Glomerular endothelial cell (primary cell): Measurements from ENCODE around the gene TUSC2. TPM values are rescaled to one million over a fixed set of nuclear protein-coding genes. Genes with fewer than 3 reads are reported as not detected.

Source experiments
- DNase-seq: peaks from one replicate; pipeline ENCODE4 v3.0.0-alpha.2; 2011; ENCODE audit warnings: low read depth, low spot score; ENCODE audit errors: extremely low read depth
- total RNA-seq: library from RNA; depleted of rRNA; stranded (reverse); fragments of >200 nt; gene quantifications from 2 replicates; pipeline ENCODE4 v1.2.3, GENCODE V29; 2015

TUSC2 gene
- total RNA-seq, 1 donor from 2014 or later, result 28.0 TPM

DNA sequence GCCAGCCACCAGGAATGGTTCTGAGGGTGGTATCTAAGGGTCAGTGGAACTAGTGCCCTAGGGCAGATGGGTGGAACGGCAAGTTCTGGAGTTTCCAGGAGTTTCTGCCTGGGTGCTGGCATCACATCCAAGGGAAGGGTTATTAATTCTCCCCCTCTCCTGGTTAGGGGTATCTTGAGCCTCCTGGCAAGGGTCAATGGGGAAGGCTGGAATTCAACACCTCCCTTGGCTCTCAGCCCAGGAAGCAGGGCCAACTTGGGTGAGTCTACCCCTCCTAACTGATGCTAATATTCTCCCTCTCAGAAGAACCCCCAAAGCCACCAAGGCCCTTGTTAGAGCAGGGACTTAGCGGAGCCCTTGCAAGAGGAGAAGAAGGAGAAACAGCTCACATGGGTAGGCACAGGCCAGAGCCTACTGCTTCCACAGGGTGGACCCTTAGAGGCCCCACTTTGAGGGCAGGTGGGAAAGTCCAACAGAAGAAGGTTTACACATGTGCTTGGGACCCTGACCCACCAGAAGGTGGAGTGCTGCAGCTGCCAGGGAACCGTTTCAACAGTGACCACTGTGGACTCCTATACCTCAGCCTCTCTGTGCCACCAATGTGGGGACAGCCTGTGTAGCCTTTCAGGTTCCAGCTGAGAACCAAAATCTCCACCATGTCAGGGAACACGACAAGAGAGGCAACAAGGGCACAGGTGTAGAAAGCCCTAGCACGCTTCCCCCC is 28.0 kb upstream of the TUSC2 start:
- no peak for DNase-seq

- no peak for DNase-seq
These were observed 26.8 kb upstream of the TUSC2 start for GRCh38 chr3:50354850-50355249.

DNA sequence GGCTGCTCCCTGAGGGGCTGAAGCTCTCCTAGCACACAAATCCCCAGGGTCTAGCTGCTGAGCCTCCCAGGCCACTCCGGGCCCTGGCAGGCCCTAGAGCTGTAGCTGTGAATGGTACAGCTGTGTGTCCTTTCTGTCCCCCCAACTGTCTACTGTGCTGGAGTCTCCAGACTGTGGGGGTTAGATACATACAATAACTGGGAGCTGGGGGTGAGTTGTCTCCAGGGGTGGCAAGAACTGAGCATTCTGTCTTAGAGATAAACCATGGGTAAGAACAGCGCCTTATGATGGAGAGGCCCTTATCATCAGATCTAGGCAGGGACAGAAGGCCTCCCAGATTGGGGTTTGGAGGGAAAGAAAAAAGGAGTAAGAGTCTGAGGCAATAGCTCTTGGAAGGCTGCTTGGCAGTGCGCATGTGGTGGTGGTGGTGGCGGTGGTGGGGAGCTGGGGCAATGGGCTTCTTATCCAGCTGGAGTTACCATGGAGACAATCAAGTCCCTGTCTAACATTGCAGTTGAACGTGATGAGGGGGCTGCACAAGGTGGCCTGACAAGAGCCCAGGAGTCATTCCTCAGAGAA is 26.3 kb upstream of the TUSC2 start:
- no peak for DNase-seq

DNA sequence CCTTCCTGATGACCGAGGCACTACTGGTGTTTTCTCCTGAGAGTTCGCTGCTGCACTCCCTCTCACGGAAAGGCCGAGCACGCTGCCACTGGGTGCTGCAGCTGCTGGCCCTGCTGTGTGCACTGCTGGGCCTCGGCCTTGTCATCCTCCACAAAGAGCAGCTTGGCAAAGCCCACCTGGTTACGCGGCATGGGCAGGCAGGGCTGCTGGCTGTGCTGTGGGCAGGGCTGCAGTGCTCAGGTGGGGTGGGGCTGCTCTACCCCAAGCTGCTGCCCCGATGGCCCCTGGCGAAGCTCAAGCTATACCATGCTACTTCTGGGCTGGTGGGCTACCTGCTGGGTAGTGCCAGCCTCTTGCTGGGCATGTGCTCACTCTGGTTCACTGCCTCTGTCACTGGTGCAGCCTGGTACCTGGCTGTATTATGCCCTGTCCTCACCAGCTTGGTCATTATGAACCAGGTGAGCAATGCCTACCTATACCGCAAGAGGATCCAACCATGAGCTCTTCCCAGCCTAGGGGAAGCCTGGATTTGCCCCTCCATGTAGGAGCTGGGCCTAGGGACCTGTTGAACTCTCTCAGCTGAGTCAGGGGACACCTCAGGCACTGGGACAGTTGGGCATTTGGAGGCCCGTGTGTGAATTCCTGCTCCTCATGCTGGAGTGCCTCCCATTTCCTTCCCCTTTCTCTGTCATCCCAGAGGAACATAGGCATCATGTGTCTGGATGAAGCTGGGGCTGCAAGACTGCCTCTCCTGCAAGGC is 25.4 kb upstream of the TUSC2 start:
- no peak for DNase-seq

GRCh38 chr3:50352781-50353180 is 24.8 kb upstream of the TUSC2 start:
- DNase-seq, result no peak

GRCh38 chr3:50351323-50351697 is 23.3 kb upstream of the TUSC2 start:
- DNase-seq, result no peak

DNA sequence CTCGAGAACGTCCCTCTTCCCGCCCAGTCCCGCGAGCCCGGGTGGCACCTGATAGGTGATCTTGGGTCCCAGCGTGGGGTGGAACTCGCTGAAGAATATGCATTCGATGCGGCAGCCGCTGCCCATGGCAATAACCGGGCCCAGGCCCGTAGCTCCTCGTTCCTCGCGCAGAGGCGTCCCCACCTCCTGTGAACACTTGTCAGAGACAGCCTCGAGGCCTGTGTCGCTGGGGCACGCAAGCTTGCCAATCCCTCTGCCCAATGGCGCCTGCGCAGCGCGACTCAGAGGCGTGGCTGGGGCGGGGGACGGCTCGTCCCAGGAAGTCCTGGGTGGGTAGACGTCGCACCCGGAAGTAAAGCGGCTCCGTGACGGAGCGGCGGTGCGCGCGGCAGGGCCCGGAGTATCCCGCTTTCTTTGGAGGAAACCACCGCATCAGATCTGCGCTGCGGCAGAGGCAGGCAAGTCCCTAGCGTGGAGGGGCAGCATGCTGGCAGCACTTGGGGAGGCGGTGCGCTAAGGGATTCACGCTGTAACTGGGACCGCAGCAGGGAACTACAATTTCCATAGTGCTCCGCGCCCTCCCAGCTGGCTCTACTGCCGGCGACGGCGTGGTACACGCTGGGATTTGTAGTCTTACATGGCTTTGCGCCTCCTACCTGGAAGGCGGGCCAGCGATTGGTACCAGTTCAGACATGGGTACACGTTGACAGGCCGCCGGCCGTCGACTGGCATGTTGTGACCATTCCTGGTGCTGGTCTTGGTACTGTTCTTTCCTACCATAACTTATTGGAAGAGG is 22.7 kb upstream of the TUSC2 start, which contains the start of the genes CYB561D2 and NPRL2:
CYB561D2 (plus strand) TSS at position 336 of the 796 bp plus-strand sequence. CDS start 572 bp downstream, outside the sequence.
NPRL2 (minus strand) TSS at position 249 of the 796 bp plus-strand sequence; CDS start at position 126, 123 bp downstream.
- DNase-seq, result no peak

- DNase-seq, result no peak
These were observed 22.1 kb upstream of the TUSC2 start for GRCh38 chr3:50350213-50350526.

GRCh38 chr3:50347187-50347813 is 19.3 kb upstream of the TUSC2 start:
- no peak for DNase-seq

DNA sequence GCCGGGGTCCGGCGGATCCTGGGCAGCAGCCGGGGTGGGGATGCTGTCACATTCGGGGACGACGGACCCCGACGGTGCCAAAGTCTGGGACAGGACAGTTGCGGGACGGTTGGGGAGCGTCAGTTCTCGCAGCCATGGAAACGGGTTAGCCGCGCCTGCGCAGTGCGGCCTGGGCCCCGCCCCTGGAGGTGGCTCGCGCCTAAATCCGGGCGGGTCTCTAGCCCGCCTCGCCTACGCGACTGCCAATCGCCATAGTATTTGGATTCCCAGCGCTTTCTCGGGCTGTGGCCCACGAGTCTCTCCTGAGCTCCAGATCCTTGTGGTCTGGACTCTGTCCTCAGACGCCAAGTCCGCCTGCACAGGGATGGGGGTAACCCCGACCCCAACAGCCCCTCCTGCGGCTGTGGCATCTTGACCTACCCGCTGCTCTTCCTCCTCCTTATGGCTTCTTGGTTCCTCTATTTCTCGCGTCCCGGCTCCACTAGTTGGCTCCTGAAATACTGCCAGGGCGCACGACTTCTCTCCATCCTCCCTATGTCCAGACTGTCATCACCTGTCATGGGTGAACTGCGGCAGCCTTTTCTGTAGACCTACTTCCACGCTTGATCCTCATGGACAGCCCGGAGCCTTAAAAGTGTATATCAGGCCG is 17.7 kb upstream of the TUSC2 start, which contains the start of gene ZMYND10:
ZMYND10 (minus strand) TSS at position 147 of the 649 bp plus-strand sequence. CDS start 153 bp downstream, outside the sequence.
- no peak for DNase-seq

DNA sequence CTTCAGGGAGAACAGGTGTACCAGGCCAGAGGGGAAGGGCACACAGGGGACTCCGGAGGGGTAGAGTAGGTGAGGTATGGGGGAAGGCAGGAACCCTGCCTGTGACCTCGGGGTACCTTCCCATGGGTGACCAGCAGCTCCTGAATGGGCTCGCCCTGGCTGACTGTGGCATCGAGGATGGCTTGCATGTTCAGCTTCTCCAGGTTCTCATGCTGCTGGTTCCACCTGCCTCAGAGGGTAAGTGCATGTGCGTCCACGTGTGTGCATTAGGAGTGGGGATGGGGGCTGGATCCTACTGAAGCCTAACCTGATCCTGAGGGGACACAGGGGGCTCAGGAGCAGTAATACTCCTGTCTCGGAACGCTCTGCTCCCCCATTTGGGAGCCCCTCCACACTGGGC is 17.0 kb upstream of the TUSC2 start:
- no peak for DNase-seq

- DNase-seq, result no peak
These were observed 15.0 kb upstream of the TUSC2 start for GRCh38 chr3:50342813-50343633.

DNA sequence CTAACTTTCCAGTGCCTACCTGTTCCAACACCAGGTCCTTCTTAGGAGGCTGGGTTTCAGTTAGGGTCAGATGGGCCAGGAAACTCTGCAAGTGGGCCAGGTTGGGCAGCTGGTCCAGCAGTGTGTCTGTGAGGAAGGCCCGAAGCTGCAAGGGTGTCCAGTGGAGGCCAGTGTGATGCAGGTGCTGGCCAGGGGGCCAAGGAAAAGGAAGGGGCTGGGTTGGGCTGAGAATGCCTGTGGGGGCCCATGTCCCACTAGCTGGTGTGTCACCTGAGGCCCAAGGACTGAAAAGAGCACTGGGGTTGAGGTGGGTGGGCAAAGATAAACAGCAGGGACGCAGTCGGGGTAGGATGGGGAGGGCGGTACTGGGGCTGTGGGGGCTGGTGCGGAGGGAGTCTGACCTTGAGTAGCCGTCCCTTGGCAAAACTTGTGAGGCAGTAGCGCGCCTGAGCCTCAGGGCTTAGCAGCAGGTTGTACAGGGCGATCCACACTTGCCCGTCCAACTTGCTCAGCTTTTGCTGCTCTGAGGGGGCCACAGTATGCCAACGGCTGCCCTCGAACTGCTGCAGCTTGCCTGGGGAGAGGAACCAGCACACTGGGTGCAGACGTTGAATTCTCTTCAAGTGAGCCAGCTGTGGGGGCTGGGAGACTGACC is 14.1 kb upstream of the TUSC2 start:
- DNase-seq, result no peak

DNA sequence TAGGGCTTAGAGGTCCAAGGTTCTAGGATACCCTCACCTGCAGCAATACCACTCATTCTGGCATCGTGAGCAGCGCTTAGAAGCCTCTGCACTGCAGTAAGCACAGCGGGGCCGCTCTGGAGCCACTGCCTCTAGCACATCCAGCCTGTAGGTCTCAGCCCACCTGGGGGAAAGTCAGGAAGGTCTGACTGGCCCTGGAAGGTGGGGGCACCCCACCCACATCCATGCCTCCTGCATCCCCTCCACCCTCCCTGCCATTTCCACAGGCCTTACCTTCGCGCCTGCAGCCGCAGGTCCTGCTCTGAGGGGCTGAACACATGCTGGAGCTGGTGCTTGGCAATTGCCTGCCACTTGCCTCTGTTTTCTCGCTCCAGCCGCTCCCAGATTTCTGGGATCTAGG is 13.5 kb upstream of the TUSC2 start:
- no peak for DNase-seq

GRCh38 chr3:50340448-50341329 is 12.7 kb upstream of the TUSC2 start, which contains the start of gene RASSF1:
Gene RASSF1, minus strand, starts transcription at chr3:50340836. Its CDS starts 31 bp downstream, at chr3:50340805.
- DNase-seq, result no peak

DNA sequence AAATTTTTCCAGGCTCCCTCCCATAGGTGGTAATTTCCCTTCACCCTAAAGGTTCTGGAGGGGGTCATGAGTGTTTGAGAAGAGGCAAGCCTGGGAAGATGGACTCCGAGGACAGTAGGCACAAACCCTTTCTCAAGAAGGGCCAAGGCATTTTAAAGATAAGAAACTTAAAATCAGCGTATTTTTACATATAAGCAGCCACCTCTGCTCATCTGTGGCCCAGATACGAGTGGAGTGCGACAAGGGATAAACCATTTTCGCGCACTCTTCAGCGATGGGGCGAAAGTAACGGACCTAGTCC is 12.1 kb upstream of the TUSC2 start:
- no peak for DNase-seq

DNA sequence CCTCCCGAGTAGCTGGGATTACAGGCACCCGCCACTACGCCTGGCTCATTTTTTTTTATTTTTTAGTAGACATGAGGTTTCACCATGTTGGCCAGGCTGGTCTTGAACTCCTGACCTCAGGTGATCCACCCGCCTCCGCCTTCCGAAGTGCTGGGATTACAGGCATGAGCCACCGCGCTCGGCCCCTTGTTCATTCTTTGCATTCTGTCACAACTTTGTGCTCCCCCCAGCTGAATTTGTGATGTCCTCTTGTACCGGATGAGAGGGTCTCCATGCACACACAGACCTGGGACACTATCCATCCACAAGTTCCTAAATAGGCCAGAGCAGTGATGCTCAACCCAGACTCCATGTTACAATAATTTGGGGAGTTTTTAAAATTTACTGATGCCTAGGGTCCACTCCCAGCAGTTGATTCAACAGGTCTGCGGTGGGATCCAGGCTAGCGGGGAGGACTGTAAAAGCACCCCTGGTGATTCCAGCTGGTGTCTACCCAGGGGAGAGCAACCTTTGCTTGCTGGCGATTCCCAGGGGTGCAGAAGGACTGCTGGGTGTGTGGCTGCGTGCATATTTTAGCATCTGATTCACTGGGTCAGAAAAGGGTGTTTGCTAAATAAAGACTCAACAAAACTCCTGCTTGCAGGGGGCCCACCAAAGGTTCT is 11.6 kb upstream of the TUSC2 start:
- DNase-seq, result no peak
